Activated T-cell treated with anti-CD3 and anti-CD28 coated beads, Interleukin-2, amount 50 U/mL, for 4 hours (primary cell): ENCODE results near the gene KRT2. TPM values are rescaled to one million over a fixed set of nuclear protein-coding genes. Genes with fewer than 3 reads are reported as not detected.

Experiments
- ATAC-seq, 2 donors: fragments of 200-7000 bp; cut with Tn5 transposase; one replicate each; pipeline ENCODE4 v1.10.0; 2021
- DNase-seq: peaks from one replicate; pipeline ENCODE4 v3.0.0-alpha.2; 2020
- H3K27me3 Mint-ChIP-seq: one replicate; pipeline ENCODE4 v1.8.0; 2021; ENCODE audit warnings: low read depth, mixed read lengths
- H3K36me3 Mint-ChIP-seq: one replicate; pipeline ENCODE4 v1.8.0; 2022; ENCODE audit warnings: mixed read lengths; ENCODE audit not compliant: insufficient read depth
- H3K4me1 Mint-ChIP-seq: one replicate; pipeline ENCODE4 v1.8.0; 2021; ENCODE audit warnings: low read depth, mixed read lengths
- H3K4me3 Mint-ChIP-seq: one replicate; pipeline ENCODE4 v1.8.0; 2021; ENCODE audit warnings: mild to moderate bottlenecking, moderate library complexity, mixed read lengths
- H3K9me3 Mint-ChIP-seq: one replicate; pipeline ENCODE4 v1.8.0; 2021; ENCODE audit warnings: mixed read lengths
- total RNA-seq, 3 donors: library from RNA; stranded (reverse); gene quantifications; one replicate each; pipeline ENCODE4 v1.2.1, GENCODE V29; 2021

The KRT2 gene
- total RNA-seq, 3 donors from 2014 or later: not detected

GRCh38 chr12:52648012-52648550 is 3.9 kb downstream of the KRT2 start:
- Mint-ChIP-seq H3K36me3 (no peaks in the 10 kb centered on the region), H3K27me3 (no peaks in the 10 kb centered on the region), H3K9me3 (no peaks in the 10 kb centered on the region), H3K4me3 (no peak overlapping the region), H3K4me1 (peaks cover 58% of the 10 kb centered on the region)
- DNase-seq (no peak), ATAC-seq (no peak)

DNA sequence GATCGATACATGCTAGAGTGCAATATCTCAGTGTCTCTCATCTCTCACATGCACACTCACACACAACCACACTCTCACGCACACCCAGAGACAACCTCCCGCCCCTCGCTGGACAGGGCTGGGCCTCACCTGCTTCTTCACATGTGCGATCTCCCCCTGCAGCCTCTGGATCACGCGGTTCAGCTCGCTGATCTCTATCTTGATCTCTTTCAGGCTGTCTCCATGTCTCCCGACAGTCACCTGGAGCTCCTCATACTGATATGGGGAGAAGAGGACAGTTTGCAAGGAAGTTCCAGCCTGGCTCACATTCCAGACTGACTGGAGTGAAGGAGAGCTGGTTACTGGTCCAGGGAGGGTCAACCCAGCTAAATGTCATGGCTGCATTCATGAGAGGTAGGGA is 4.4 kb downstream of the KRT2 start:
- no peak overlapping the region for H3K4me3 Mint-ChIP-seq
- no peaks in the 10 kb centered on the region for H3K27me3 Mint-ChIP-seq
- ATAC-seq (no peak), DNase-seq (no peak)
- H3K36me3 Mint-ChIP-seq: no peaks in the 10 kb centered on the region
- H3K9me3 Mint-ChIP-seq: no peaks in the 10 kb centered on the region
- peaks cover 62% of the 10 kb centered on the region for H3K4me1 Mint-ChIP-seq

- DNase-seq: no peak
- ATAC-seq: no peak
- H3K27me3 Mint-ChIP-seq: no peaks in the 10 kb centered on the region
- no peaks in the 10 kb centered on the region for H3K36me3 Mint-ChIP-seq
- H3K4me3 Mint-ChIP-seq: no peak overlapping the region
- no peaks in the 10 kb centered on the region for H3K9me3 Mint-ChIP-seq
- peaks cover 71% of the 10 kb centered on the region for H3K4me1 Mint-ChIP-seq
Observed at GRCh38 chr12:52646613-52647012, 5.4 kb downstream of the KRT2 start.

GRCh38 chr12:52645982-52646381 is 6.0 kb downstream of the KRT2 start:
- no peaks in the 10 kb centered on the region for H3K9me3 Mint-ChIP-seq
- DNase-seq (no peak), ATAC-seq (no peak)
- H3K4me3 Mint-ChIP-seq: peak overlapping the region; percentile 35
- no peaks in the 10 kb centered on the region for H3K27me3 Mint-ChIP-seq
- no peaks in the 10 kb centered on the region for H3K36me3 Mint-ChIP-seq
- peaks cover 77% of the 10 kb centered on the region for H3K4me1 Mint-ChIP-seq

- H3K4me3 Mint-ChIP-seq: no peak overlapping the region
- ATAC-seq: peak; percentile 74 to 80
Observed at GRCh38 chr12:52645120-52645761, 6.8 kb downstream of the KRT2 start.

GRCh38 chr12:52644078-52644415 is 8.0 kb downstream of the KRT2 start:
- no peaks in the 10 kb centered on the region for H3K27me3 Mint-ChIP-seq
- peaks cover 75% of the 10 kb centered on the region for H3K4me1 Mint-ChIP-seq
- H3K9me3 Mint-ChIP-seq: no peaks in the 10 kb centered on the region
- DNase-seq (no peak), ATAC-seq (no peak)
- H3K36me3 Mint-ChIP-seq: no peaks in the 10 kb centered on the region
- H3K4me3 Mint-ChIP-seq: no peak overlapping the region

More at GRCh38 chr12:52645120-52645761, 6.8 kb downstream of the KRT2 start:
- DNase-seq: no peak
- no peaks in the 10 kb centered on the region for H3K36me3 Mint-ChIP-seq
- no peaks in the 10 kb centered on the region for H3K9me3 Mint-ChIP-seq
- H3K4me1 Mint-ChIP-seq: peaks cover 80% of the 10 kb centered on the region
- no peaks in the 10 kb centered on the region for H3K27me3 Mint-ChIP-seq

DNA sequence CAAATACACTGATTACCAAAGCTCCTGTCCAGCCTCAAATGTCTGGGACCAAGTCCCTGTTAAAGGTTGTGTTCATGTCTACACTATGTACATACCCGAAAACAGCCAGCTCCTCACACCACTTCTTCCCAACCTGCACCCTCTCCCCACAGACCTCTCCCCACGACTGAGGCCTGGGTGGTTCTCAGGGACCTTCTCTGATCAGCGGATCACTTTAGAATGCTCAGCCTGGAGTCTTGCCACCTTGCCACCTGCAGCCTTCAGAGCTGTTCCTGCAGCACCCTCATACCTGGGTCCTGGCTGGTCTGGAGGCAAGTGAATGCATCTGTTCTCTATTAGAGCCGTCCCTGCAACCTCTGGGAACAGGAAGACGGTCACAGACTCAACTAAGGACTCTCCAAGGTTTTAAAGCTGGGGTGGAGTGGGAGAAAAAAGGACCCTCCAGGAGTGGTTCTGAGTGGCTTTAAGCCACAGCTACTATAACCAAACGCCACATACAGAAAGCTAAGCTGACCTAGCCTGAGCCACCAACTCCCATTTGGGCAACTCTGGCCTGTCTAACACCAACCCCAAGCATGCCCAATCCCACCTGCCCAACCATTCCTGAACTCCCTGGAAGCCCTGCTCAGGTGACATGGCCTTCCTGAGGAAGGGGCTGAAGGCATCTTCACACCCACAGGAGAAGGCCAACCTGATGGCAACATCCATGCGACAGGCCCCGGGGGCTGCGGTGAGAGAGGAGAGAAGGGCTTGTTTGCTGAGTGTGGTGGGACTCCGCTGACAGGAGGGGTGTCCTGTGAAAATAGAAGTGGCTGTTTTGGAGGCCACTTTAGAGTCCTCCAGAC is 8.6 kb downstream of the KRT2 start:
- Mint-ChIP-seq H3K4me3 (no peak overlapping the region), H3K9me3 (no peaks in the 10 kb centered on the region), H3K36me3 (no peaks in the 10 kb centered on the region), H3K27me3 (no peaks in the 10 kb centered on the region), H3K4me1 (peaks cover 69% of the 10 kb centered on the region)
- DNase-seq (no peak), ATAC-seq (no peak)

DNA sequence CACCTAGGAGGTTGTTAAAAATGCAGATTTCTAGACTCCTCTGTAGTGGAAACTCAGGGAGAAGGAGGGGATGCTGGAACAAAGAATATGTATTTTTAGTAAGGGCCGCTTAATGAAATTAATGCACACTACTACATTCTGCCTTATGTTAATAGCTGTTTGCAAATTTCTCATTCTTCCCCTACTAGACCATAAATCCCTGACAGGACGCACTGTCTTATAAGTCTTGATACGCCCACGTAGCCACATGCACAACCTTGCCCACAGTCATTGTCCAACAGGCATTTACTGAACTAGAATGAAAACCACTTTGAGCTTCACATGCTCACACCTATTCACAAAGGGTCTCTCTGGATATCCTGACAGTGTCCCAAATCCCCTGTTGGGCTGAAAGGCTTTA is 10.5 kb downstream of the KRT2 start:
- DNase-seq (no peak), ATAC-seq (no peak)
- Mint-ChIP-seq H3K4me3 (no peak overlapping the region), H3K27me3 (no peaks in the 10 kb centered on the region), H3K36me3 (no peaks in the 10 kb centered on the region), H3K4me1 (peaks cover 54% of the 10 kb centered on the region), H3K9me3 (no peaks in the 10 kb centered on the region)

DNA sequence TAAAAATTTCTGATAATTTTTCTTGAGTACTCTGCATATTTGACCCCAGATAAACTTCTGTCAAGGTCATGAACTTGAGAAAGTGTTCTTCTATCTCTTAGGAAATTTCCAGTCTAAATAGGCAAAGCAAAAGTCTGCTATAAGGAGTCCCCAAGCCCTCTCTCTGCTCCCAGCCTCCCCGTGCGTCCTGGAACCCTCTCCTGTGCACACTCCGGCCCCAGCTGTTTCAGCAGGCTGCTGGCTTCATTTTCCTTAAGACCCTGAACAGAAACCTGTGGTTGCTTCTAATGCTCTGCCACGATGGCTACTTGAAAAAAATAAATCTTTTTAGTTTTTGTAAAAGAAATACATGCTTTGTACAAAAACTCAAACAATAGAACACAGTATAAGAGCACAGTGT is 14.7 kb downstream of the KRT2 start:
- peaks cover 44% of the 10 kb centered on the region for H3K4me1 Mint-ChIP-seq
- no peak for ATAC-seq
- H3K9me3 Mint-ChIP-seq: no peaks in the 10 kb centered on the region

DNA sequence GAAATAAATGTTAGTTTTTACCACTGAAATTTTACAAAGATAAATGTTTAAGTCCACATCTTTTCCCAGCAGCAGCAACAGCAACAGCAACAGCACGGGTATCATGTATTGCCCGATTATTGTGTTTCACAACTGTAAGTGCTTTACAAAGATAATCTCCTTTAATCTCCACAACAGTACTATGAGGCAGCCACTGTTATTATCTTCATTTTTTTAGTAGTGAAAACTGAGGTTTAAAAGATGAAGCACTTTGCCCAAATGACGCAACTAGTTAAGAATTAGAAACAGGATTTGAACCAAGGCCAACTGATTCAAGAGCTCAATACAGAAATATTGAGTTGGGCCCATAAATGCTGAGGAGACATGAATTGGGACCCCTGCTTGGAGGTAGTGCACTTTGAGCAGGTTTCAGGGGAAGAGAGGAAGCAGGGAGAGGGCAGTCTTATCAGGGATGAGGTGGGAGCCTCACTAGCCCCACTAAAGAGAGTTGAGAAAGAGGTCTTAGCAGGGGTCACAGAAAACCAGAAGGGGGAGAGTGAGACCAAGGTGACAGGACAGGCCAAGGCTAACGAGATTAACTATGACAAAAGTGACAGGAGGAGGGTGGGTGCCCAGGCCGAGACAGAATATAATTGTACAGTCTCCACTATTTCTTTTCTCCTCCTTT is 15.3 kb downstream of the KRT2 start:
- H3K4me1 Mint-ChIP-seq: peaks cover 45% of the 10 kb centered on the region
- H3K9me3 Mint-ChIP-seq: no peaks in the 10 kb centered on the region
- DNase-seq (no peak), ATAC-seq (no peak)
- no peak overlapping the region for H3K4me3 Mint-ChIP-seq
- no peaks in the 10 kb centered on the region for H3K27me3 Mint-ChIP-seq
- no peaks in the 10 kb centered on the region for H3K36me3 Mint-ChIP-seq

More for the DNA sequence above, 14.7 kb downstream of the KRT2 start:
- no peaks in the 10 kb centered on the region for H3K27me3 Mint-ChIP-seq
- H3K36me3 Mint-ChIP-seq: no peaks in the 10 kb centered on the region
- DNase-seq: no peak
- H3K4me3 Mint-ChIP-seq: no peak overlapping the region

- Mint-ChIP-seq H3K9me3 (no peaks in the 10 kb centered on the region), H3K4me3 (no peak overlapping the region), H3K4me1 (peaks cover 45% of the 10 kb centered on the region), H3K27me3 (no peaks in the 10 kb centered on the region), H3K36me3 (no peaks in the 10 kb centered on the region)
- DNase-seq: no peak
- no peak for ATAC-seq
Observed at GRCh38 chr12:52636189-52636588, 15.8 kb downstream of the KRT2 start.

DNA sequence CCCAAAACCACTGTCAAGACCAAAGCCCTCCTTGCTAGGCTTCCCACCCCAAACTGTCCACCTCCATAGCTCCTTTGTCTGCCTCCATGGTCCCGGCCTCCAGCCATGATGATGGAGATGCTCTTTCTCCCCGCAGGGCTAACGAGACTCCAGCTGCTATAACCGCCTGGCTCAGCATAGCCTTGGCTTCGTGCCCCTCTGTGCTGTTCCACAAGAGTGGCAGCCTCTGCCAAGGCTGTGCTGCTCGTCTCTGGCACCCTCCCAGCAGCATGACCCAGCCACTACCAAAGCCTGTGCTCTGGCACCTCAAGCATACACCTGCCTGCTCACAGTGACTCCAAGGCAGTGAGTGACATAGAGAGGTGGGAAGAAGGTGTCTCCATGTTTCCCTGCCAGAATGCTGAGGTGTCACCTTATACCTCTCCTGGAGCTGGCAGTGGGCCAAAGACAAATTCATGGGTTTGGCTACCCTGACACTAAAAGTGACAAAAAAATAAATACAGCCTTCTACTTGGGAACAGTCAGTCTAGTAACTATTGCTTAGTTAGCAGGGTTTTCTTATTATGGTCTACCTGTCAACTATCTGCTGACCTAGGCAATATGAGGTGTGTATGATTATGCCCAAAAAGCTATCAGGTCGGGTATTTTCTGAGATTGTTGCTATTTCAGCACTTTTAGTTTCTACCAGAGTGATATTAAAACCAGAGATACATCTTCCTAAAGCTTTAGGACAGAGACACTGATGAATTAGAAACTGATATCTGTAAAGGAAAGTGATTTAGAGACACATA is 17.6 kb downstream of the KRT2 start:
- Mint-ChIP-seq H3K36me3 (no peaks in the 10 kb centered on the region), H3K4me3 (no peak overlapping the region), H3K4me1 (peaks cover 58% of the 10 kb centered on the region), H3K9me3 (no peaks in the 10 kb centered on the region), H3K27me3 (no peaks in the 10 kb centered on the region)
- ATAC-seq (no peak), DNase-seq (no peak)

DNA sequence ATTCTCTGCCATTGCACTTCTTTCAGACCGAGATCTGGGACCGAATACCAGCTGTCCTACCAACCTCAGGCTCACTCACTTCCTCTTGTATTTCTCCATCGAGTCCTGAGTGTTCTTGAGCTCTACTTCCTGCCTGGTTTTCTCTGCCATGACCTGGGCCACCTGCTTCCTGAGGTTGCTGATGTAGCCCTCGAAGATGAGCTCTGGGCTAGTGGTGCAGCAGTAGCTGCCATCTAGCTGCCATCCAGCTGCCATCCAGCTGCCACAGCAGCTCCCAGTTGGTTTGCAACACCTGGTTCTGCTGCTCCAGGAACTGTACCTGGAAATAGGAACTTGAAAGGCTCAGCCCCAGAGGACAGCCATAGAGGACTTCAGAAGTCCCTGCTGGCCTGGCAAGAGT is 18.6 kb downstream of the KRT2 start:
- Mint-ChIP-seq H3K9me3 (no peaks in the 10 kb centered on the region), H3K27me3 (no peaks in the 10 kb centered on the region), H3K4me3 (no peak overlapping the region), H3K4me1 (peaks cover 61% of the 10 kb centered on the region), H3K36me3 (no peaks in the 10 kb centered on the region)
- no peak for DNase-seq
- ATAC-seq: peak in 1 of 2 donors; percentile 45

DNA sequence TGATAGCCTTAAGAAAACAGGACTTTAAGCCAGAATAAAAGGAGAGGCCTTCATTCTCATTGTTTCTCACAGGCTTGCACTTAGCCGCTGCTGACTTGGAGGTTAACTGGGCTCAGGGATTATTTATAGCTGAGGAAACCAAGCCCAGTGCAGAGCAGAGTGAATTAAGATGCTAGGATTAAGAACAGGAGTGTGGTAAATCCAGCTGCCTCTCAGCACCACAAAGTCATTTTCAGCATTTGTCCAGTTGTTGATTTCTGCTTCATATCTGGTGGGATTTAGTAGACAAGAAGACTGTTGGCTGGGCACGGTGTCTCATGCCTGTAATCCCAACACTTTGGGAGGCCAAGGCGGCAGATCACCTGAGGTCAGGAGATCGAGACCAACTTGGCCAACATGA is 19.4 kb downstream of the KRT2 start:
- Mint-ChIP-seq H3K36me3 (no peaks in the 10 kb centered on the region), H3K4me1 (peaks cover 65% of the 10 kb centered on the region), H3K27me3 (no peaks in the 10 kb centered on the region), H3K9me3 (no peaks in the 10 kb centered on the region), H3K4me3 (no peak overlapping the region)
- no peak for DNase-seq
- no peak for ATAC-seq
